Prostate gland (tissue), 2 donors: ENCODE results near the gene MTMR3.

Source experiments
- CTCF ChIP-seq, 4 experiments: fragments of 200-600 bp in 2 of 4; fragments of 450-650 bp in 2 of 4; sonication (generic) in 2 of 4; IDR thresholded peaks; 1 replicate in 3 of 4; 2 replicates in 1 of 4; pipeline ENCODE4 v1.5.1; 2016 to 2019; ENCODE audit warnings: antibody characterized with exemption in 4 of 4, mild to moderate bottlenecking in 2 of 4, moderate library complexity in 2 of 4
- POLR2A ChIP-seq: fragments of 450-650 bp; IDR thresholded peaks from one replicate; pipeline ENCODE4 v1.6.1; 2016; ENCODE audit warnings: antibody characterized with exemption, mild to moderate bottlenecking

GRCh38 chr22:30014244-30014643 is 131.3 kb downstream of the MTMR3 start:
- TF ChIP-seq POLR2A, result no peak
- no peak for TF ChIP-seq CTCF (IDR thresholded peaks at IDR 0.05)
